ENCODE results near the gene RYR3.

- TF ChIP-seq CTCF (IDR thresholded peaks at IDR 0.05; ENCODE audit: low read depth, low read length) (no peak), EZH2phosphoT487 (IDR thresholded peaks at IDR 0.05; ENCODE audit: low read depth) (no peak)
These were observed 442.2 kb downstream of the RYR3 start for GRCh38 chr15:33753012-33753411.

All from OCI-LY3 (cell line).